Myocyte (in vitro differentiated cells): Measurements from ENCODE around the gene ATF7IP. TPM values are rescaled to one million over a fixed set of nuclear protein-coding genes. Genes with fewer than 3 reads are reported as not detected.
"Not testable (repeated sequence)": the region's sequence is repeated elsewhere in the genome, so short reads cannot be mapped to it uniquely, and the experiment has no call there.

Source experiments
- DNase-seq: peaks from one replicate; pipeline ENCODE4 v3.0.0-alpha.2; 2012; ENCODE audit warnings: low read depth
- polyA plus RNA-seq: library from polyadenylated mRNA; unstranded; fragments of >200 nt; gene quantifications from one replicate; pipeline ENCODE4 v1.2.1, GENCODE V29; 2012; ENCODE audit warnings: missing spikeins
- total RNA-seq: library from RNA; depleted of rRNA; stranded (reverse); fragments of >200 nt; gene quantifications from 2 replicates; pipeline ENCODE4 v1.2.3, GENCODE V29; 2014

The ATF7IP gene, protein sequence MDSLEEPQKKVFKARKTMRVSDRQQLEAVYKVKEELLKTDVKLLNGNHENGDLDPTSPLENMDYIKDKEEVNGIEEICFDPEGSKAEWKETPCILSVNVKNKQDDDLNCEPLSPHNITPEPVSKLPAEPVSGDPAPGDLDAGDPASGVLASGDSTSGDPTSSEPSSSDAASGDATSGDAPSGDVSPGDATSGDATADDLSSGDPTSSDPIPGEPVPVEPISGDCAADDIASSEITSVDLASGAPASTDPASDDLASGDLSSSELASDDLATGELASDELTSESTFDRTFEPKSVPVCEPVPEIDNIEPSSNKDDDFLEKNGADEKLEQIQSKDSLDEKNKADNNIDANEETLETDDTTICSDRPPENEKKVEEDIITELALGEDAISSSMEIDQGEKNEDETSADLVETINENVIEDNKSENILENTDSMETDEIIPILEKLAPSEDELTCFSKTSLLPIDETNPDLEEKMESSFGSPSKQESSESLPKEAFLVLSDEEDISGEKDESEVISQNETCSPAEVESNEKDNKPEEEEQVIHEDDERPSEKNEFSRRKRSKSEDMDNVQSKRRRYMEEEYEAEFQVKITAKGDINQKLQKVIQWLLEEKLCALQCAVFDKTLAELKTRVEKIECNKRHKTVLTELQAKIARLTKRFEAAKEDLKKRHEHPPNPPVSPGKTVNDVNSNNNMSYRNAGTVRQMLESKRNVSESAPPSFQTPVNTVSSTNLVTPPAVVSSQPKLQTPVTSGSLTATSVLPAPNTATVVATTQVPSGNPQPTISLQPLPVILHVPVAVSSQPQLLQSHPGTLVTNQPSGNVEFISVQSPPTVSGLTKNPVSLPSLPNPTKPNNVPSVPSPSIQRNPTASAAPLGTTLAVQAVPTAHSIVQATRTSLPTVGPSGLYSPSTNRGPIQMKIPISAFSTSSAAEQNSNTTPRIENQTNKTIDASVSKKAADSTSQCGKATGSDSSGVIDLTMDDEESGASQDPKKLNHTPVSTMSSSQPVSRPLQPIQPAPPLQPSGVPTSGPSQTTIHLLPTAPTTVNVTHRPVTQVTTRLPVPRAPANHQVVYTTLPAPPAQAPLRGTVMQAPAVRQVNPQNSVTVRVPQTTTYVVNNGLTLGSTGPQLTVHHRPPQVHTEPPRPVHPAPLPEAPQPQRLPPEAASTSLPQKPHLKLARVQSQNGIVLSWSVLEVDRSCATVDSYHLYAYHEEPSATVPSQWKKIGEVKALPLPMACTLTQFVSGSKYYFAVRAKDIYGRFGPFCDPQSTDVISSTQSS
- 45.9 and 47.7 TPM in 2 replicates for total RNA-seq
- 14.5 TPM for polyA plus RNA-seq

DNA sequence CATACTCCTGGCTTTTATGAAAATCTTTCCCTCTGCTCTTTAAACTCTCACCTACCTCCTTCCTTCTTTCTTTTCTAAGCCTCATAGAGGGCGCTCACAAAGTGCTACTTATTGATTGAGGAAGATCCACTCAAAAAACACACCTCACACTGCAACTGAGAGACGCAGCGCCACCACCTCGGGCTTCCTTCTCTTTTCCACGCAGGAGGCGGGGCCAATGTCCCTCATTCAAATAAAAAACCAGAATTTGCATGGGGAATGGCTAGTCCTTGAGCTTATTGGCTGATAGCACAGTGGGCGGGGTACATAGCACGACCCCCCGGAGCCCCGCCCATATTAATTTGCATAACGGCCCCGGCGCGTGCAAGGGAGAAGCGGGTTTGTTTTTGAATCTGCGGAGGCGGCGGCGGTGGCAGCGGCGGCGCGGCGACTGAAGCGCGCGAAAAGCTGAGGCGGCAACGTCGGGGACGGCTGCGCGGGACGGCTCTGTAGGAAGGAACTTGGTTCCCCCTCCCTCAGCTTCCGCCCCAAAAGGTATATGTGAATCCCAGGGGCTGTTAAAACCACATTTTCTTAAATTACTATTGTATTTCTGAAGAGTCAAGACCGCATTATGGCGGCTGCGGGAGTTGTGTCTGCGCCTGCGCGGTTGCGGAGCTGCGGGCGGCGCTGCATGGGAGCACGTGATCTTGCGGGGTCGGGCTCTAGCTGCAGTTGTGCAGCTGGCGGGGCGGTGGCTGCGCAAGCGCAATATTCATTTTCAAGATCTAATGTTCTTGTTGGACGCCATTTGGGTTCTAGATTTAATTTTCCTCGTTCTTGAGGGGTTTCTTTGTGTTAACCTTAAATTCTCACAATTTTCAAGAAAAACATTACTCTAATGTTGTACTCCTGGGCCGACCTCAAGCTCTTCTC lies at the start of gene ATF7IP:
TSS of gene ATF7IP (plus strand) at position 389 of the 915 bp plus-strand sequence. CDS start 58,234 bp downstream, outside the sequence.
- DNase-seq = peak; percentile 98

DNA sequence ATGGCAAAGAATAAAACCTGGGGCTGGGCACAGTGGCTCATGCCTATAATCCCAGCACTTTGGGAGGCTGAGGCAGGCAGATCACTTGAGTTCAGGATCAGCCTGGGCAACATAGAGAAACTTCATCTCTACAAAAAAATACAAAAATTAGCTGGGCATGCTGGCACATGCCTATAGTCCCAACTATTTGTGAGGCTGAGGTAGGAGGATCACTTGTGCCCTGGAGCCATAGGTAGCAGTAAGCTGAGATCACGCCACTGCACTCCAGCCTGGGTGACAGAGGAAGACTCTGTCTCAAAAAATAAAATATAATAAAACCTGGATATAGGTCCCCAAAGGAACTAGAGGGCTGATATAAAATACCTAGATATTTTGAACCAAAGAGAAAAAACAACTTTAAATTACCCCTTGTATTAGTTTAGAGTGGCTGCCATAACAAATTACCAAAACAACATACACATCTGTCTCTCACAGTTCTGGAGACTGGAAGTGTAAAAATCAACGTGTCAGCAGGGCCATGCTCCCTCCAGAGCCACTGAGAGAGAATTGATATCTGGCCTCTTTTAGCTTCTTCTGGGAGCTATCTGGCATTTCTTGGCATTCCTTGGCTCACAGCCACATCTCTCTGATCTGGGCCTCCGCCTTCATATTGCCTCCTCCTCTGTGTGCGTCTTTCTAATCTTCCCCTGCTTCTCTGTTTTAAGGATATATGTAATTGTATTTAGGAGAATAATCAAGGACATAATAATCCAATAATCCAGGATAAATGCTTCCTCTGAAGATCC lies 47.9 kb upstream of the ATF7IP start:
- no peak for DNase-seq

DNA sequence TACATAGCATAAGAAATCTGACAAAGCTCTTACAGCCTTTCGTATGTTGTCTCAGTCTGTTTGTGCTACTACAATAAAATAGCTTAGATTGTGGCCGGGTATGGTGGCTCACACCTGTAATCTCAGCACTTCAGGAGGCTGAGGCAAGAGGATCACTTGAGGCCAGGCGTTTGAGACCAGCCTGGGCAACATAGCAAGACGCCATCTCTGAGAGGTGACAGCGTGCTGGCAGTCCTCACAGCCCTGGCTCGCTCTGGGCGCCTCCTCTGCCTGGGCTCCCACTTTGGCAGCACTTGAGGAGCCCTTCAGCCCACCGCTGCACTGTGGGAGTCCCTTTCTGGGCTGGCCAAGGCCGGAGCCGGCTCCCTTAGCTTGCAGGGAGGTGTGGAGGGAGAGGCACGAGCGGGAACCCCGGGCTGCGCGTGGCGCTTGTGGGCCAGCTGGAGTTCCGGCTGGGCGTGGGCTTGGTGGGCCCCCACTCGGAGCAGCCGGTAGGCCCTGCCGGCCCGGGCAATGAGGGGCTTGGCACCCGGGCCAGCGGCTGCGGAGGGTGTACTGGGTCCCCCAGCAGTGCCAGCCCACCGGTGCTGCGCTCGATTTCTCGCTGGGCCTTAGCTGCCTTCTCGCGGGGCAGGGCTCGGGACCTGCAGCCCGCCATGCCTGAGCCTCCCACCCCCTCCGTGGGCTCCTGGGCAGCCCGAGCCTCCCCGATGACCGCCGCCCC lies 45.6 kb upstream of the ATF7IP start:
- not testable (repeated sequence) for DNase-seq

DNA sequence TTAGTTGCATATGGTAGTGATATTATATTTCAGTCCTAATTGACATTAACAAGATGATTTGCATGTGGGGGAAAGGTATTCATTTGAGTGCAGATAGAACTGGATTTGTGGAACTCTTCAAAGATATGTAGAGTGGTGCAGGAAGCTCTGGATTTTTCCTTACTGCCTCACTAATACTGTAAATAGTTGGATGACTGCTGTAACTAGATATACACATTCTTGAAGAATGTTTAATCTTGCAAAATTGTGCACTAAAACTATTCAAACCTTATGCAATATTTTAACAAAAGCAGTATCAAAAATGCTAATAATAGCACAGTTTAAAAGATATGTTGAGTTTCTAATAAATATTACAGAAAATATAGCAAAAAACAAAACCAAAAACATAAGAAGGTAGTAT lies 43.1 kb upstream of the ATF7IP start:
- DNase-seq = no peak

DNA sequence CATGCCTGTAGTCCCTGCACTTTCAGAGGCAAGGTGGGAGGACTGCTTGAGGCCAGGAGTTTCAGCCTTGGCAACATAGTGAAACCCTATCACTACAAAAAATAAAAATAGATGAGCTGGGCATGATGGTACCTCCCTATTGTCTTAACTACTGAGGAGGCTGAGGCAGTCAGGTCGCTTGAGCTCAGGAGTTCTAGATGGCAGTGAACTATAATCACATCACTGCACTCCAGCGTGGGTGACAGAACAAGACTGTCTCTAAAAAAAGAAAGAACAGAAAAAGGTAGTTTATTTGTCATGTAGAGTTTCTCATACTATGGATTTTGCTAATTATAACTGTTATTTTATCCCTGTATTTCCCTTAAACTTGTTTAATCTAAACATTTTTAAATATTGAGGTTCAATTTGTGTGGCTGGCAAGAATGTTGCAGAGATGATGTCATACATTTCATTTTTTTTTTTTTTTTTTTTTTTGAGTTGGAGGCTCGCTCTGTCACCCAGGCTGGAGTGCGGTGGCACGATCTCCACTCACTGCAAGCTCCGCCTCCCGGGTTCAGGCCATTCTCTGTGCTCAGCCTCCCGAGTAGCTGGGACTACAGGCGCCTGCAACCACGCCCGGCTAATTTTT lies 39.7 kb upstream of the ATF7IP start:
- DNase-seq = no peak

DNA sequence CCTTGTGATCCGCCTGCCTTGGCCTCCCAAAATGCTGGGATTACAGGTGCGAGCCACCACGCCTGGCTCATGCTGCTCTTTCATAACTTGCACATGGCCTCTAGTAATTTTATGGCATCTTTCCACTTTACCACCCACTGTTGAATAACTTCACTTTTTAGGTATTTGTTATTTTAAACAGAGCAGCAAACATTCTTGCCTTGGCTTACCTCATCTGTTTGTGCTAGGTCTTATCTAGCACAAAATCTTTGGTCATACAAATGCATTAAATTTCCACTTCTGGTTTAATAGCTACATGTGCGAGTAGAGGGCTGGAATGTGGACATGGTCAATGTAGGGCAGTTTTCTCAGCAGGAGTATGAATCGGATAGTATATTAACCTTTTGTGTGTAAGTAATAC lies 38.8 kb upstream of the ATF7IP start:
- DNase-seq = no peak

DNA sequence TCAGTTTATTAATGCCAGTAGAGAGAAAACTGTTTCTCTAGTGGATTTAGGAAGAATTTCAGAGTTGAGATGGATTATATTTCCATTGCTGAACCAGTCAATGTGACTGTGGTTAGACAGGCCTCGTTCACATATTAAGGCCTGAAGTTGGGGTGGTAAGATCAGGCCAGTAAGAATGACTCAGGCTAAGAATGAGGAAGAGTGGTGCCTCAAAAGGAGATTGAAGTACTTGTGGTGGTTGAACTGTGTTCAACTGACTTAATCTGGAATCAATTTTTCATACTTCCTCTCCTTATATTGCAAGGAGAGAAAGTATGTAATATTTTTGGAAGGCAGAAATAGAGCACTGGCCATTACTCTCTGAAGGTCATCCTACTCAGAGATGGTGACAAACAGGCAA lies 37.8 kb upstream of the ATF7IP start:
- peak; percentile 48 for DNase-seq

DNA sequence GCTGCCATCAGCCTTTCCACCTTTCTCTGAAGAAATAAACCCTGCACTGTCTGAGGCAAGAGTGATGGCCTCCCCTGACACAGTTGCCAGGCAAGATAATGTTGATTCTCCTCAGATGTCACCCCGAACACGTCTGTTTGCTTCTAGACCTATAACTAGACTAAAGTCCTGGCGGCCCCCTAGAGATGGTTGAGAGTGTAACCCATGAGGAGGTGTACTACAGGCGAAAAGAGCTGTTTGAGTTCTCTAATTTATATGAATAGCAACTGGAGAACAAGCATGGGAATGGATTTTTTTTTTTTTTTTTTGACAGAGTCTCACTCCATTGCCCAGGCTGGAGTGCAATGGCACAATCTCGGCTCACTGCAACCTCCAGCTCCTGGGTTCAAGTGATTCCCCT lies 33.0 kb upstream of the ATF7IP start:
- DNase-seq = no peak

DNA sequence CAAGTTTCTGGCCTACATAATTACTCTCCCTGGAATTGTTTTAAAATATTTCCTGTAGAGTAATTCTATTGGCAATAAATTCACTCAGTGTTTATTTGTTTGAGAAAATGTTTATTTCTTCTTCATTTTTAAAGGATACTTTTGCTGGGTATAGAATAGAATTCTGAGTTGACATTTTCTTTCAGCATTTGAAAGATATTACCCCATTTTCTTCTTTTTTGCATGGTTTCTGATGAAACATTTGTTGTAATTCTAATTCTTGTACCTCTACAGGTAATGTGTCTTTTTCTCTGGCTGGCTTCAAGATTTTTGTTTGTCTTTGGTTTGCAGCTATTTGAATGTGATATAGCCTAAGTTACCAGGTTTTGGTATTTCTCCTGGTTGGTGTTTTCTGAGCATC lies 25.1 kb upstream of the ATF7IP start:
- DNase-seq = no peak

DNA sequence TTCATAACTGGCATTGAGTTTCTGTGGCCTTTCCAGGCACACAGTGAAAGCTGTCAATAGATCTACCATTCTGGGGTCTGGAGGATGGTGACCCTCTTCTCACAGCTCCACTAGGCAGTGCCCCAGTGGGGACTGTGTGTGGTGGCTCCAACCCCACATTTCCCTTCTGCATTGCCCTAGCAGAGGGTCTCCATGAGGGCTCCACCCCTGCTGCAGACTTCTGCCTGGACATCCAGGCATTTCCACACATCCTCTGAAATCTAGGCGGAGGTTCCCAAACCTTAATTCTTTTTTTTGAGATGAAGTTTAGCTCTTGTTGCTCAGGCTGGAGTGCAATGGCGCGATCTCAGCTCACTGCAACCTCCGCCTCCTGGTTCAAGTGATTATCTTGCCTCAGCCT lies 14.0 kb upstream of the ATF7IP start:
- DNase-seq = not testable (repeated sequence)

DNA sequence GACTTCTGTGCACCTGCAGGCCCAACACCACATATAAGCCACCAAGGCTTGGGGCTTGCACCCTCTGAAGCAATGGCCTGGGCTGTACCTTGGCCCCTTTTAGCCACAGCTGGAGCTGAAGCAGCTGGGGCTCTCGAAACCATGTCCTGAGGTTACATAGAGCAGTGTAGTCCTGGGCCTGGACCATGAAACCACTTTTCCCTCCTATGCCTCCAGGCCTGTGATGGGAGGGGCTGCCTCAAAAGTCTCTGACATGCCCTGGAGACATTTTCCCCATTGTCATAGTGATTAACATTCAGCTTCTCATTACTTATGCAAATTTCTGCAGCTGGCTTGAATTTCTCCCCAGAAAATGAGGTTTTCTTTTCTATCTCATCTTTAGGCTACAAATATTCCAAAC lies 13.4 kb upstream of the ATF7IP start:
- DNase-seq = not testable (repeated sequence)

DNA sequence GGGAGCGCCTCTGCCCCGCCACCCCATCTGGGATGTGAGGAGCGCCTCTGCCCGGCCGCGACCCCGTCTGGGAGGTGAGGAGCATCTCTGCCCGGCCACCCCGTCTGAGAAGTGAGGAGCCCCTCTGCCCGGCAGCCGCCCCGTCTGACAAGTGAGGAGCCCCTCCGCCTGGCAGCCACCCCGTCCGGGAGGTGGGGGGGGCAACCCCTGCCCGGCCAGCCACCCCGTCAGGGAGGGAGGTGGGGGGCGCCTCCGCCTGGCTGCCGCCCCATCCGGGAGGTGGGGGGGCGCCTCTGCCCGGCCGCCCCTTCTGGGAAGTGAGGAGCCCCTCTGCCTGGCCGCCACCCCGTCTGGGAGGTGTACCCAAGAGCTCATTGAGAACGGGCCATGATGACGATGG lies 10.8 kb upstream of the ATF7IP start:
- DNase-seq = not testable (repeated sequence)

DNA sequence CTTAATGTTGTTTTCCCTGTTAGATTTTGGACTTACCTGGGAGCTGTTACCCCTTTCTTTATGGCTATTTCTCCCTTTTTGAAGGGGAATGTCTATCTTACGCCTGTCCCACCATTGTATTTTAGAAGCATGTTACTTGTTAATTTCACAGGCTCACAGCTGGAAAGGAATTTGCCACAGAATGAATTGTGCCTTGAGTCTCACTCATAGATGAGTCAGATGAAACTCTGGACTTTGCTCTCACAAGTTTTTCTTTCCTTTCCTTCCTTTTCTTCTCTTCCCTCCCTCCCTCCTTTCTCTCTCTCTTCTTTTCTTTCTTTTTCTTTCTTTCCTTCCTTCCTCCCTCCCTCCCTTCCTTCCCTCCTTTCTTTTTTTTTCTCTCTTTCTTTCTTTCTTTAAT lies 9.3 kb upstream of the ATF7IP start:
- DNase-seq = no peak

DNA sequence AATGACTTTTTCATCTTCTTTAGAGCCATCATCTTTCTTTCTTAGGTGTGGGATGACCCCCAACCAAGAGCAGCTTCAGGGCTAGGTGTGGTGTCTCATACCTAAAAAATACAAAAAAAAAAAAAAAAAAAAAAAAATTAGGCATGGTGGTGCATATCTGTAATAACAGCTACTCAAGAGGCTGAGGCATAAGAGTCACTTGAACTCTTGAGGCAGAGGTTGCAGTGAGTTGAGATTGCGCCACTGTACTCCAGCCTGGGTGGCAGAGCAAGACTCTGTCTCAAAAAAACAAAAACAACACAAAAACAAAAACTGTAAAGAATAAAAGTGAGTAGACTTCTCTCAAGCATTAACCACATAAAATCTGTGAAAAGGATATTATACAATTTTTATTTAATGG lies 8.0 kb upstream of the ATF7IP start:
- DNase-seq = no peak

DNA sequence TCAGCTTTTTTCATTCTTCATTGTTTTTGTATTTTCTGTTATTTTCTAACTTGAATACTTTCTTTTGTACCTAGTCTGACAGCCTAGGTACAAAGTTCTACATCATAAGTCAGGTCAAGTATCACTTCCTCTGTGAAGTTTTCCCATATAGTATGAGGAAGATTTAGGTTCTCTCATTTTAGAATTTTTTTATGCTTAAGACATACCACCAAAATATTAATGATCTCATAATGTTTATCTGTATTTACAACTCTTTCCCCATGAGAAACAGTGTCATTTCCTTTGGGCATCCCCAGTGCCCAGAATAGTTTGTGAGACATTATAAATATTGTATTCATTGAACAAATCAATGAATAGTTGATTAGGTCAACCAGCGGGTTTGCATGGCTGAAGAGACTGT lies 3.1 kb upstream of the ATF7IP start:
- no peak for DNase-seq

DNA sequence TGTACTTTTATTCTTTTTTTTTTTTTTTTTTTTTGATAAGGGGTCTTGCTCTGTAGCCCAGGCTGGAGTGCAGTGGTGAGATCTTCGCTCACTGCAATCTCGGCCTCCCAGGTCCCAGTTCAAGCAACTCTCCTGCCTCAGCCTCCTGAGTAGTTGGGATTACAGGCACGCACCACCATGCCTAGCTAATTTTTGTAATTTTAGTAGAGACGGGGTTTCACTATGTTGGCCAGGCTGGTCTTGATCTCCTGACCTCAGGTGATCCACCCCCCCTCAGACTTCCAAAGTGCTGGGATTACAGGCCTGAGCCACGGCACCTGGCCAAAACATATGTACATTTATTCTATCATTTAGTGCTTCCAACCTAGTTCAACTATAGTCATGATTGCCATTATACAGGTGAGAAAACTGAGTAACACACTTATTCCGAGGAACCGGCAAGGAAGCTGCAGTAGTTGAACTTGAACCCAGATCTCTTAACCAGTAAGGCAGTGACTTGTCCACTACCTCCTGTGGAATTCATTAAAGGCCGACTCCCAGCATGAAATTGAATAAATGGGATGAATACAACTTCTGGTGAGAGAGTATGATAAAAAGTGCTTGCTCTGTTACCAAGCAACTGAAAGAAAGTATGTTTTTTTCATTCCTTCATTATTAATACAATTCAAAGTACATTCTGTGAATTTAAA lies 755 bp upstream of the ATF7IP start:
- no peak for DNase-seq

DNA sequence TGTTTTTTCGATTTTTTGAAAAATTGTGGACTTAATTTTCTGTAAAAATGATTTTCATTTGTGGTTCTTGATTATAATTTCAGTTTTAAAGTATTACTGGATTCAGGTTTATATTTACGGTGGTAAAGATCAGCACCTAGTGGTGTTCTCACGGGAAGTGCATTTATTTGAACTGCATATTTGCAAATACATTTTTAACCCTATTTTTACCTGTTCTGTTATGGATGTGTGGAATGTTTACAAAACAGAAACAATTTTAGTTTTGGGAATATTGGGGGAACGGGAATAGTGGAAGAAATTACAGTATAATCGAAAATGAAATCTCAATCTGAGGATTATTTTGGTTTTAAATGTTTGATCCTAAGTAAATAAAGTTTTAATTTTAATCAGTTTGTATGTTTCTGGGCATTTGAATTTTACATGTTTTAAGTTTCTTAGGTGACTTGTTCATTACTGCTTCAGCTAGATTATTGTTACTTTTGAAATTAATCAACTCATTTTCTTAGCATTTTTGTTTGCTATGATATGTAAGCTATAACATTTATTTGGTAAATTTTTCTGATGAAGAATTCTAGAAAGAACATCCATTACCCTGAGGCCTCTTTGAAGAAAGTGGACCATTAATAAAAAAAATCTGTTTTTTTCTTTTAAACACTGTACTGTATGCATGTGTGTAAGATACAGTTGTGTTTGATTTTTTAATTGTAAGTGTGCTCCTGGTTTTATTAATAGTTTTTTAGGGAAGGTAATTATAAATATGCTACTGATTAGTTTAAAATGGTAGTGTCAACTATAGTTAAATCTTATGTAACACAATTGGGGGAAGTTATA lies 942 bp downstream of the ATF7IP start:
- DNase-seq = no peak
